Measurements from ENCODE around the gene RAPSN.

RAPSN gene

DNA sequence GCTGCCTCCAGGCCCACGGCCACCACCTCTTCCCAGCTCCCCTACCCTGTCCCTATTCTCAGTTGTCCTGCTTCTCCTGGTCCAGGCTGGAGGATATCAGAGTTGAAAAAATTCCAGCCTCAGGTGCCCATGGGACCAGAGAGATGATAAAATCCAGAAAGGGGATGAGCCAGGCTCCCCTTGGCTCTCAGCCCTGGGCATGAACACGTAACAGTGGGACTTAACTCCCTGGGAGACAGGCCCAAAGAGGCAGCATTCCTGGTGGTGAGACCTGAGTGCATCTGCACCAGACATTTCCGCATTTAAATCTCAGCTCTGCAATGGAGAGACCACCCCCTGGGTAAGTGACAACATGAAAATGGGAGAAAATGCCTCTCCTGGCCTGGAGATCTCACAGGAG lies 50.9 kb downstream of the RAPSN start:
- Histone ChIP-seq H3K36me3 (ENCODE audit: control insufficient read depth, insufficient read depth, low read length) (no peaks in the 10 kb centered on the region), H3K4me3 (replicated peaks; ENCODE audit: low read depth, low read length) (no peak overlapping the region), H3K27me3 (replicated peaks; ENCODE audit: control insufficient read depth, insufficient read depth, low read length) (no peaks in the 10 kb centered on the region)
- no peak for DNase-seq (ENCODE audit: extremely low read depth, insufficient read length)
- TF ChIP-seq, protein P1, sequence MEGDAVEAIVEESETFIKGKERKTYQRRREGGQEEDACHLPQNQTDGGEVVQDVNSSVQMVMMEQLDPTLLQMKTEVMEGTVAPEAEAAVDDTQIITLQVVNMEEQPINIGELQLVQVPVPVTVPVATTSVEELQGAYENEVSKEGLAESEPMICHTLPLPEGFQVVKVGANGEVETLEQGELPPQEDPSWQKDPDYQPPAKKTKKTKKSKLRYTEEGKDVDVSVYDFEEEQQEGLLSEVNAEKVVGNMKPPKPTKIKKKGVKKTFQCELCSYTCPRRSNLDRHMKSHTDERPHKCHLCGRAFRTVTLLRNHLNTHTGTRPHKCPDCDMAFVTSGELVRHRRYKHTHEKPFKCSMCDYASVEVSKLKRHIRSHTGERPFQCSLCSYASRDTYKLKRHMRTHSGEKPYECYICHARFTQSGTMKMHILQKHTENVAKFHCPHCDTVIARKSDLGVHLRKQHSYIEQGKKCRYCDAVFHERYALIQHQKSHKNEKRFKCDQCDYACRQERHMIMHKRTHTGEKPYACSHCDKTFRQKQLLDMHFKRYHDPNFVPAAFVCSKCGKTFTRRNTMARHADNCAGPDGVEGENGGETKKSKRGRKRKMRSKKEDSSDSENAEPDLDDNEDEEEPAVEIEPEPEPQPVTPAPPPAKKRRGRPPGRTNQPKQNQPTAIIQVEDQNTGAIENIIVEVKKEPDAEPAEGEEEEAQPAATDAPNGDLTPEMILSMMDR (IDR thresholded peaks at IDR 0.05; ENCODE audit: insufficient read depth, low read length, poor library complexity, severe bottlenecking): no peak

- no peak for DNase-seq (ENCODE audit: extremely low read depth, insufficient read length)
- TF ChIP-seq, protein P1 (IDR thresholded peaks at IDR 0.05; ENCODE audit: insufficient read depth, low read length, poor library complexity, severe bottlenecking): no peak
- Histone ChIP-seq H3K36me3 (ENCODE audit: control insufficient read depth, insufficient read depth, low read length) (no peaks in the 10 kb centered on the region), H3K27me3 (replicated peaks; ENCODE audit: control insufficient read depth, insufficient read depth, low read length) (no peaks in the 10 kb centered on the region), H3K4me3 (replicated peaks; ENCODE audit: low read depth, low read length) (no peak overlapping the region)
These were observed 53.0 kb downstream of the RAPSN start for GRCh38 chr11:47396049-47396320.

- Histone ChIP-seq H3K4me3 (replicated peaks; ENCODE audit: low read depth, low read length) (no peak overlapping the region), H3K36me3 (ENCODE audit: control insufficient read depth, insufficient read depth, low read length) (no peaks in the 10 kb centered on the region), H3K27me3 (replicated peaks; ENCODE audit: control insufficient read depth, insufficient read depth, low read length) (no peaks in the 10 kb centered on the region)
- no peak for DNase-seq (ENCODE audit: extremely low read depth, insufficient read length)
- TF ChIP-seq, protein P1 (IDR thresholded peaks at IDR 0.05; ENCODE audit: insufficient read depth, low read length, poor library complexity, severe bottlenecking): no peak
These were observed 53.5 kb downstream of the RAPSN start for GRCh38 chr11:47395223-47396048.

- TF ChIP-seq, protein P1 (IDR thresholded peaks at IDR 0.05; ENCODE audit: insufficient read depth, low read length, poor library complexity, severe bottlenecking): no peak
- DNase-seq (ENCODE audit: extremely low read depth, insufficient read length): peak; percentile 83
- H3K36me3 ChIP-seq (ENCODE audit: control insufficient read depth, insufficient read depth, low read length): no peaks in the 10 kb centered on the region
- no peaks in the 10 kb centered on the region for H3K27me3 ChIP-seq (replicated peaks; ENCODE audit: control insufficient read depth, insufficient read depth, low read length)
- no peak overlapping the region for H3K4me3 ChIP-seq (replicated peaks; ENCODE audit: low read depth, low read length)
These were observed 54.4 kb downstream of the RAPSN start for GRCh38 chr11:47394322-47395222.

DNA sequence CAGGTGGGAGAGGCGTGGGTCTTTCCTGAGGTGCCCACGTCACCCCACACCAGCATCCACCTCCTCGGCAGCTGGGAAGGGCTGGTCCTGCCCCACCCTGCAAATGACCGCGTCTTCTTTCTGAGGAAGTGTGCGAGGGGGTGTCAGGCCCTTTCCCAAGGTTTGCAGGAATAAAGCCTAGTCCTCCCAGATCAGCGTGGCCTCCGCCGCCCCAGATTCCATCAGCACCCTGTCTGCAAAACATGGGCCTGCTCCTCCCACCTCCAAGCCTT lies 55.0 kb downstream of the RAPSN start:
- TF ChIP-seq, protein P1 (IDR thresholded peaks at IDR 0.05; ENCODE audit: insufficient read depth, low read length, poor library complexity, severe bottlenecking): no peak

More for the DNA sequence above, 55.0 kb downstream of the RAPSN start:
- no peak overlapping the region for H3K4me3 ChIP-seq (replicated peaks; ENCODE audit: low read depth, low read length)
- H3K27me3 ChIP-seq (replicated peaks; ENCODE audit: control insufficient read depth, insufficient read depth, low read length): no peaks in the 10 kb centered on the region
- DNase-seq (ENCODE audit: extremely low read depth, insufficient read length): no peak
- no peaks in the 10 kb centered on the region for H3K36me3 ChIP-seq (ENCODE audit: control insufficient read depth, insufficient read depth, low read length)

Data from GM06990 (cell line).